Islet of Langerhans (tissue), 1 donor: ENCODE results near the gene THRA.

ENCODE experiments used
- FAIRE-seq: peaks from one replicate; lab custom pipeline; 2011; peaks lifted over from hg19 to GRCh38; lab: Jason Lieb, UNC

The THRA gene

GRCh38 chr17:40062329-40063186 lies at the start of gene THRA:
Gene THRA (plus strand): TSS chr17:40062965. CDS start chr17:40074489, 11,524 bp downstream.
- FAIRE-seq: no peak

GRCh38 chr17:40014375-40014980 lies 48.3 kb upstream of the THRA start:
- no peak for FAIRE-seq

GRCh38 chr17:40015005-40015997 lies 47.5 kb upstream of the THRA start, which contains the start of gene CSF3:
Gene CSF3 (plus strand): TSS chr17:40015440. CDS start chr17:40015475, 35 bp downstream.
- no peak for FAIRE-seq

- no peak for FAIRE-seq
Measured at GRCh38 chr17:40015998-40016985, 46.5 kb upstream of the THRA start.

GRCh38 chr17:40017422-40018080 lies 45.2 kb upstream of the THRA start:
- FAIRE-seq: no peak

- FAIRE-seq: no peak
Measured at GRCh38 chr17:40018211-40019121, 44.3 kb upstream of the THRA start.

GRCh38 chr17:40019140-40019991 lies 43.4 kb upstream of the THRA start:
- FAIRE-seq: no peak

GRCh38 chr17:40020146-40020545 lies 42.6 kb upstream of the THRA start:
- no peak for FAIRE-seq

GRCh38 chr17:40021451-40021971 lies 41.3 kb upstream of the THRA start:
- no peak for FAIRE-seq

- no peak for FAIRE-seq
Measured at GRCh38 chr17:40022497-40022896, 40.3 kb upstream of the THRA start.

- FAIRE-seq: no peak
Measured at GRCh38 chr17:40022961-40023541, 39.7 kb upstream of the THRA start.

- FAIRE-seq: no peak
Measured at GRCh38 chr17:40023590-40024292, 39.0 kb upstream of the THRA start.

GRCh38 chr17:40024901-40025300 lies 37.9 kb upstream of the THRA start:
- no peak for FAIRE-seq

GRCh38 chr17:40025559-40025958 lies 37.2 kb upstream of the THRA start:
- no peak for FAIRE-seq

GRCh38 chr17:40025991-40026815 lies 36.6 kb upstream of the THRA start:
- no peak for FAIRE-seq
